Body of pancreas (tissue), 4 donors: ENCODE results near the gene FBXL4.

Source experiments
- CTCF ChIP-seq, 7 experiments: fragments of 450-650 bp in 4 of 7; fragments of 200-600 bp in 3 of 7; sonication (generic) in 3 of 7; IDR thresholded peaks; one replicate each; pipeline ENCODE4 v1.5.1; 2016 to 2019; ENCODE audit warnings: antibody characterized with exemption in 7 of 7
- POLR2A ChIP-seq, 3 donors: fragments of 450-650 bp; IDR thresholded peaks; one replicate each; pipeline ENCODE4 v1.6.1; 2016; ENCODE audit warnings: antibody characterized with exemption in 3 of 3, mild to moderate bottlenecking in 2 of 3

GRCh38 chr6:98825600-98826230, 122.0 kb downstream of the FBXL4 start:
- TF ChIP-seq CTCF (IDR thresholded peaks at IDR 0.05) (no peak), POLR2A (IDR thresholded peaks at IDR 0.05) (no peak)
